ENCODE results near the gene CCSAP. TPM values are rescaled to one million over a fixed set of nuclear protein-coding genes. Genes with fewer than 3 reads are reported as not detected.

The CCSAP gene
- total RNA-seq, 1 donor from 2014 or later = 6.4 TPM

GRCh38 chr1:229384822-229385221 is 42.0 kb upstream of the CCSAP start:
- intact Hi-C loops (cut with micrococcal nuclease) = no loop called here
- ChIA-PET POLR2A (interaction anchor here (0.6 kb wide), 1 partner anchor 60 kb away, joined by 3 read pairs; no protein-coding TSS in a partner anchor), CTCF (no interaction called here)
- Mint-ChIP-seq H3K27me3 (peaks cover 21% of the 10 kb centered on the region), H3K27ac (no peak overlapping the region), H3K36me3 (ENCODE audit: low read depth) (no peaks in the 10 kb centered on the region), H3K4me1 (no peaks in the 10 kb centered on the region), H3K9me3 (no peaks in the 10 kb centered on the region), H3K4me3 (no peak overlapping the region)
- ATAC-seq (ENCODE audit: low read depth) (no peak), DNase-seq (no peak)
- TF ChIP-seq CTCF (IDR thresholded peaks at IDR 0.05) = no peak

- CTCF ChIA-PET = no interaction called here
- Mint-ChIP-seq H3K27me3 (peaks cover 19% of the 10 kb centered on the region), H3K9me3 (no peaks in the 10 kb centered on the region), H3K27ac (no peak overlapping the region), H3K4me1 (no peaks in the 10 kb centered on the region), H3K4me3 (no peak overlapping the region), H3K36me3 (ENCODE audit: low read depth) (no peaks in the 10 kb centered on the region)
- DNase-seq (no peak), ATAC-seq (ENCODE audit: low read depth) (no peak)
- TF ChIP-seq CTCF (IDR thresholded peaks at IDR 0.05) = no peak
- intact Hi-C loops (cut with micrococcal nuclease) = no loop called here
- POLR2A ChIA-PET = no interaction called here
These were observed 41.1 kb upstream of the CCSAP start for GRCh38 chr1:229383961-229384360.

GRCh38 chr1:229383188-229383587 is 40.3 kb upstream of the CCSAP start:
- no peak overlapping the region for H3K27ac Mint-ChIP-seq
- H3K4me3 Mint-ChIP-seq = no peak overlapping the region
- DNase-seq = no peak
- ChIA-PET CTCF (no interaction called here), POLR2A (no interaction called here)
- intact Hi-C loops (cut with micrococcal nuclease) = no loop called here
- no peaks in the 10 kb centered on the region for H3K4me1 Mint-ChIP-seq
- ATAC-seq (ENCODE audit: low read depth) = no peak
- peaks cover 19% of the 10 kb centered on the region for H3K27me3 Mint-ChIP-seq
- no peaks in the 10 kb centered on the region for H3K36me3 Mint-ChIP-seq (ENCODE audit: low read depth)
- no peak for TF ChIP-seq CTCF (IDR thresholded peaks at IDR 0.05)
- H3K9me3 Mint-ChIP-seq = no peaks in the 10 kb centered on the region

- ATAC-seq (ENCODE audit: low read depth) (no peak), DNase-seq (no peak)
- ChIA-PET CTCF (no interaction called here), POLR2A (no interaction called here)
- Mint-ChIP-seq H3K9me3 (no peaks in the 10 kb centered on the region), H3K27me3 (peaks cover 19% of the 10 kb centered on the region), H3K27ac (no peak overlapping the region), H3K36me3 (ENCODE audit: low read depth) (no peaks in the 10 kb centered on the region), H3K4me3 (no peak overlapping the region), H3K4me1 (no peaks in the 10 kb centered on the region)
- intact Hi-C loops (cut with micrococcal nuclease) = no loop called here
- TF ChIP-seq CTCF (IDR thresholded peaks at IDR 0.05) = no peak
These were observed 38.4 kb upstream of the CCSAP start for GRCh38 chr1:229381234-229381633.

GRCh38 chr1:229380536-229381160 is 37.8 kb upstream of the CCSAP start:
- ATAC-seq (ENCODE audit: low read depth) (no peak), DNase-seq (no peak)
- Mint-ChIP-seq H3K27me3 (peaks cover 17% of the 10 kb centered on the region), H3K4me1 (no peaks in the 10 kb centered on the region), H3K27ac (no peak overlapping the region), H3K9me3 (no peaks in the 10 kb centered on the region), H3K4me3 (no peak overlapping the region), H3K36me3 (ENCODE audit: low read depth) (no peaks in the 10 kb centered on the region)
- intact Hi-C loops (cut with micrococcal nuclease) = no loop called here
- ChIA-PET CTCF (no interaction called here), POLR2A (no interaction called here)
- TF ChIP-seq CTCF (IDR thresholded peaks at IDR 0.05) = no peak
